GM23338 (cell line): ENCODE results near the gene NTNG2. TPM values are rescaled to one million over a fixed set of nuclear protein-coding genes. Genes with fewer than 3 reads are reported as not detected.

Source experiments
- ATAC-seq: fragments of 200-7000 bp; cut with Tn5 transposase; 3 replicates; pipeline ENCODE4 v1.9.1; 2020
- DNase-seq: peaks from one replicate; pipeline ENCODE4 v3.0.0-alpha.2; 2015; ENCODE audit warnings: low spot score
- H2AFZ ChIP-seq: fragments of 200-600 bp; sonication (generic); 2 replicates; pipeline ENCODE4 v1.8.0; 2016; ENCODE audit warnings: antibody characterized with exemption, mild to moderate bottlenecking, moderate library complexity
- H3F3A ChIP-seq: fragments of 200-600 bp; sonication (generic); replicated peaks from 2 replicates; pipeline ENCODE4 v1.8.0; 2017; ENCODE audit warnings: antibody characterized with exemption, mixed run types, low read depth
- H3K27ac ChIP-seq: fragments of 200-600 bp; sonication (generic); 2 replicates; pipeline ENCODE4 v1.6.1; 2016; ENCODE audit warnings: low read depth
- H3K27me3 ChIP-seq: fragments of 200-600 bp; sonication (generic); 2 replicates; pipeline ENCODE4 v1.8.0; 2016; ENCODE audit warnings: mild to moderate bottlenecking, mixed run types, moderate library complexity; ENCODE audit not compliant: insufficient read depth
- H3K36me3 ChIP-seq: fragments of 200-600 bp; sonication (generic); 2 replicates; pipeline ENCODE4 v1.8.0; 2016; ENCODE audit warnings: mild to moderate bottlenecking; ENCODE audit not compliant: insufficient read depth
- H3K4me1 ChIP-seq: fragments of 200-600 bp; sonication (generic); 2 replicates; pipeline ENCODE4 v1.8.0; 2016; ENCODE audit warnings: mild to moderate bottlenecking, moderate library complexity; ENCODE audit not compliant: insufficient read depth
- H3K4me2 ChIP-seq: fragments of 200-600 bp; sonication (generic); 2 replicates; pipeline ENCODE4 v1.7.1; 2017; ENCODE audit warnings: mixed run types
- H3K4me3 ChIP-seq: fragments of 200-600 bp; sonication (generic); 2 replicates; pipeline ENCODE4 v1.6.1; 2016; ENCODE audit warnings: mixed run types
- H3K79me2 ChIP-seq: fragments of 200-600 bp; sonication (generic); replicated peaks from 2 replicates; pipeline ENCODE4 v1.8.0; 2017; ENCODE audit warnings: mild to moderate bottlenecking; ENCODE audit not compliant: insufficient read depth
- H3K9me2 ChIP-seq: fragments of 200-600 bp; sonication (generic); 2 replicates; pipeline ENCODE4 v1.8.0; 2017; ENCODE audit not compliant: insufficient read depth
- H4K20me1 ChIP-seq: fragments of 200-600 bp; sonication (generic); replicated peaks from 2 replicates; pipeline ENCODE4 v1.8.0; 2017; ENCODE audit warnings: mild to moderate bottlenecking; ENCODE audit not compliant: insufficient read depth
- H3K27ac Mint-ChIP-seq: 2 replicates; pipeline ENCODE4 v1.8.0; 2020; ENCODE audit warnings: inconsistent platforms, mild to moderate bottlenecking, moderate library complexity, mixed read lengths
- H3K27me3 Mint-ChIP-seq: 3 replicates; pipeline ENCODE4 v1.8.0; 2022; ENCODE audit warnings: low read depth, mild to moderate bottlenecking, moderate library complexity, mixed read lengths, inconsistent platforms; ENCODE audit not compliant: insufficient read depth, poor library complexity
- H3K36me3 Mint-ChIP-seq: 3 replicates; pipeline ENCODE4 v1.8.0; 2021; ENCODE audit warnings: low read depth, mild to moderate bottlenecking, inconsistent platforms, moderate library complexity, mixed read lengths
- H3K4me1 Mint-ChIP-seq: 3 replicates; pipeline ENCODE4 v1.8.0; 2020; ENCODE audit warnings: mild to moderate bottlenecking, inconsistent platforms, mixed read lengths
- H3K4me3 Mint-ChIP-seq: 3 replicates; pipeline ENCODE4 v1.8.0; 2021; ENCODE audit warnings: moderate library complexity, mild to moderate bottlenecking, inconsistent platforms, mixed read lengths
- H3K9me3 Mint-ChIP-seq: 3 replicates; pipeline ENCODE4 v1.8.0; 2020; ENCODE audit warnings: moderate library complexity, mild to moderate bottlenecking, inconsistent platforms, mixed read lengths
- CREB1 ChIP-seq: fragments of 250-450 bp; sonication (Bioruptor Pico); IDR thresholded peaks from 2 replicates; pipeline ENCODE4 v1.5.0; 2020; ENCODE audit warnings: low read depth, mild to moderate bottlenecking, moderate library complexity
- EZH2 ChIP-seq: fragments of 200-600 bp; sonication (generic); IDR thresholded peaks from one replicate; pipeline ENCODE4 v1.8.0; 2017; ENCODE audit warnings: antibody characterized with exemption, mild to moderate bottlenecking, low read depth; ENCODE audit not compliant: unreplicated experiment
- EZH2phosphoT487 ChIP-seq: fragments of 200-600 bp; sonication (generic); IDR thresholded peaks from one replicate; pipeline ENCODE4 v1.8.1; 2018; ENCODE audit warnings: antibody characterized with exemption; ENCODE audit not compliant: unreplicated experiment
- JUNB ChIP-seq: IDR thresholded peaks from one replicate; pipeline ENCODE4 v1.6.1; 2016; ENCODE audit warnings: antibody characterized with exemption; ENCODE audit not compliant: unreplicated experiment
- NANOG ChIP-seq: IDR thresholded peaks from 2 replicates; pipeline ENCODE4 v1.6.1; 2016; ENCODE audit warnings: antibody characterized with exemption, borderline replicate concordance
- POLR2AphosphoS5 ChIP-seq: IDR thresholded peaks from 2 replicates; pipeline ENCODE4 v1.6.1; 2016; ENCODE audit warnings: antibody characterized with exemption, low read depth
- STAT1 ChIP-seq: IDR thresholded peaks from one replicate; pipeline ENCODE4 v1.6.1; 2016; ENCODE audit warnings: antibody characterized with exemption; ENCODE audit not compliant: unreplicated experiment
- ZNF114 ChIP-seq: fragments of 250-450 bp; sonication (Bioruptor Pico); IDR thresholded peaks from 2 replicates; pipeline ENCODE4 v1.5.0; 2020; ENCODE audit warnings: mild to moderate bottlenecking, moderate library complexity
- ZNF331 ChIP-seq: fragments of 250-450 bp; sonication (Bioruptor Pico); IDR thresholded peaks from 2 replicates; pipeline ENCODE4 v1.5.0; 2020; ENCODE audit warnings: low read depth, mild to moderate bottlenecking, moderate library complexity
- polyA plus RNA-seq: library from polyadenylated mRNA; unstranded; fragments of >200 nt; fragmentation: Nextera tagmentation; extraction: Ambion mirVana; gene quantifications from 2 replicates; pipeline ENCODE4 v1.2.1, GENCODE V29; 2016
- total RNA-seq: library from RNA; depleted of rRNA; stranded (reverse); fragments of >200 nt; shearing (Covaris generic); gene quantifications from 2 replicates; pipeline ENCODE4 v1.2.3, GENCODE V29; 2014
- TF ChIP-seq, protein P1 (sequence below): IDR thresholded peaks from 2 replicates; pipeline ENCODE4 v1.6.1; 2016; ENCODE audit warnings: antibody characterized with exemption
- TF ChIP-seq, protein P2 (sequence below): fragments of 250-450 bp; sonication (Bioruptor Pico); IDR thresholded peaks from 2 replicates; pipeline ENCODE4 v1.5.0; 2020; ENCODE audit warnings: mild to moderate bottlenecking, moderate library complexity
- TF ChIP-seq, protein P3 (sequence below): IDR thresholded peaks from one replicate; pipeline ENCODE4 v1.6.1; 2018; ENCODE audit warnings: antibody characterized with exemption; ENCODE audit not compliant: unreplicated experiment

The NTNG2 gene
- total and polyA plus RNA-seq, 2 experiments from 2014 or later: 0.99 to 1.7 TPM

DNA sequence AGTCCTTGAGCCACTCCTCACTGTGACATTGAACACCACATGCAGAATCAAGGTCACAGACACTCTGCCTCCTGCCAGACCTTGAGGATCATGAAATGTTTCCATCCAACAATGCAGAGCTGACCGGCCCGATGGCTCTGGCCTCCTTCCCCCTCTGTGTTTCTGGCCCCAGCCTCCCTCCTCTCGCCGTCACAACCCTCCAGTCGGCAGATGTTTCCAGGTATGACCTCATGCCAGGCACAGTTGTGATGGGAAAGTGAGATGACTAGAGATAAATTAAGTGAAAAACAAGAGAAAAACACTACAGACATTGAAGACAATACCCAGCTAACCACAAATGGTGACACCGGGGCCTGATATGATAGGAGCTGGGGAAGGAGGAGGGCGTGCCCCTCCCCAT is 9.8 kb downstream of the NTNG2 start (continued):
- TF ChIP-seq POLR2AphosphoS5 (no peak), ZNF331 (CRISPR knock-in tag) (no peak), ZNF114 (CRISPR knock-in tag) (no peak)
- TF ChIP-seq, protein P1, sequence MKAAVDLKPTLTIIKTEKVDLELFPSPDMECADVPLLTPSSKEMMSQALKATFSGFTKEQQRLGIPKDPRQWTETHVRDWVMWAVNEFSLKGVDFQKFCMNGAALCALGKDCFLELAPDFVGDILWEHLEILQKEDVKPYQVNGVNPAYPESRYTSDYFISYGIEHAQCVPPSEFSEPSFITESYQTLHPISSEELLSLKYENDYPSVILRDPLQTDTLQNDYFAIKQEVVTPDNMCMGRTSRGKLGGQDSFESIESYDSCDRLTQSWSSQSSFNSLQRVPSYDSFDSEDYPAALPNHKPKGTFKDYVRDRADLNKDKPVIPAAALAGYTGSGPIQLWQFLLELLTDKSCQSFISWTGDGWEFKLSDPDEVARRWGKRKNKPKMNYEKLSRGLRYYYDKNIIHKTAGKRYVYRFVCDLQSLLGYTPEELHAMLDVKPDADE: no peak
- TF ChIP-seq, protein P2, sequence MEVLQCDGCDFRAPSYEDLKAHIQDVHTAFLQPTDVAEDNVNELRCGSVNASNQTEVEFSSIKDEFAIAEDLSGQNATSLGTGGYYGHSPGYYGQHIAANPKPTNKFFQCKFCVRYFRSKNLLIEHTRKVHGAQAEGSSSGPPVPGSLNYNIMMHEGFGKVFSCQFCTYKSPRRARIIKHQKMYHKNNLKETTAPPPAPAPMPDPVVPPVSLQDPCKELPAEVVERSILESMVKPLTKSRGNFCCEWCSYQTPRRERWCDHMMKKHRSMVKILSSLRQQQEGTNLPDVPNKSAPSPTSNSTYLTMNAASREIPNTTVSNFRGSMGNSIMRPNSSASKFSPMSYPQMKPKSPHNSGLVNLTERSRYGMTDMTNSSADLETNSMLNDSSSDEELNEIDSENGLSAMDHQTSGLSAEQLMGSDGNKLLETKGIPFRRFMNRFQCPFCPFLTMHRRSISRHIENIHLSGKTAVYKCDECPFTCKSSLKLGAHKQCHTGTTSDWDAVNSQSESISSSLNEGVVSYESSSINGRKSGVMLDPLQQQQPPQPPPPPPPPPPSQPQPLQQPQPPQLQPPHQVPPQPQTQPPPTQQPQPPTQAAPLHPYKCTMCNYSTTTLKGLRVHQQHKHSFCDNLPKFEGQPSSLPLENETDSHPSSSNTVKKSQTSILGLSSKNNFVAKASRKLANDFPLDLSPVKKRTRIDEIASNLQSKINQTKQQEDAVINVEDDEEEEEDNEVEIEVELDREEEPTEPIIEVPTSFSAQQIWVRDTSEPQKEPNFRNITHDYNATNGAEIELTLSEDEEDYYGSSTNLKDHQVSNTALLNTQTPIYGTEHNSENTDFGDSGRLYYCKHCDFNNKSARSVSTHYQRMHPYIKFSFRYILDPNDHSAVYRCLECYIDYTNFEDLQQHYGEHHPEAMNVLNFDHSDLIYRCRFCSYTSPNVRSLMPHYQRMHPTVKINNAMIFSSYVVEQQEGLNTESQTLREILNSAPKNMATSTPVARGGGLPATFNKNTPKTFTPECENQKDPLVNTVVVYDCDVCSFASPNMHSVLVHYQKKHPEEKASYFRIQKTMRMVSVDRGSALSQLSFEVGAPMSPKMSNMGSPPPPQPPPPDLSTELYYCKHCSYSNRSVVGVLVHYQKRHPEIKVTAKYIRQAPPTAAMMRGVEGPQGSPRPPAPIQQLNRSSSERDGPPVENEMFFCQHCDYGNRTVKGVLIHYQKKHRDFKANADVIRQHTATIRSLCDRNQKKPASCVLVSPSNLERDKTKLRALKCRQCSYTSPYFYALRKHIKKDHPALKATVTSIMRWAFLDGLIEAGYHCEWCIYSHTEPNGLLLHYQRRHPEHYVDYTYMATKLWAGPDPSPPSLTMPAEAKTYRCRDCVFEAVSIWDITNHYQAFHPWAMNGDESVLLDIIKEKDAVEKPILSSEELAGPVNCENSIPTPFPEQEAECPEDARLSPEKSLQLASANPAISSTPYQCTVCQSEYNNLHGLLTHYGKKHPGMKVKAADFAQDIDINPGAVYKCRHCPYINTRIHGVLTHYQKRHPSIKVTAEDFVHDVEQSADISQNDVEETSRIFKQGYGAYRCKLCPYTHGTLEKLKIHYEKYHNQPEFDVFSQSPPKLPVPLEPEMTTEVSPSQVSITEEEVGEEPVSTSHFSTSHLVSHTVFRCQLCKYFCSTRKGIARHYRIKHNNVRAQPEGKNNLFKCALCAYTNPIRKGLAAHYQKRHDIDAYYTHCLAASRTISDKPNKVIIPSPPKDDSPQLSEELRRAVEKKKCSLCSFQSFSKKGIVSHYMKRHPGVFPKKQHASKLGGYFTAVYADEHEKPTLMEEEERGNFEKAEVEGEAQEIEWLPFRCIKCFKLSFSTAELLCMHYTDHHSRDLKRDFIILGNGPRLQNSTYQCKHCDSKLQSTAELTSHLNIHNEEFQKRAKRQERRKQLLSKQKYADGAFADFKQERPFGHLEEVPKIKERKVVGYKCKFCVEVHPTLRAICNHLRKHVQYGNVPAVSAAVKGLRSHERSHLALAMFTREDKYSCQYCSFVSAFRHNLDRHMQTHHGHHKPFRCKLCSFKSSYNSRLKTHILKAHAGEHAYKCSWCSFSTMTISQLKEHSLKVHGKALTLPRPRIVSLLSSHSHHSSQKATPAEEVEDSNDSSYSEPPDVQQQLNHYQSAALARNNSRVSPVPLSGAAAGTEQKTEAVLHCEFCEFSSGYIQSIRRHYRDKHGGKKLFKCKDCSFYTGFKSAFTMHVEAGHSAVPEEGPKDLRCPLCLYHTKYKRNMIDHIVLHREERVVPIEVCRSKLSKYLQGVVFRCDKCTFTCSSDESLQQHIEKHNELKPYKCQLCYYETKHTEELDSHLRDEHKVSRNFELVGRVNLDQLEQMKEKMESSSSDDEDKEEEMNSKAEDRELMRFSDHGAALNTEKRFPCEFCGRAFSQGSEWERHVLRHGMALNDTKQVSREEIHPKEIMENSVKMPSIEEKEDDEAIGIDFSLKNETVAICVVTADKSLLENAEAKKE (CRISPR knock-in tag): no peak

DNA sequence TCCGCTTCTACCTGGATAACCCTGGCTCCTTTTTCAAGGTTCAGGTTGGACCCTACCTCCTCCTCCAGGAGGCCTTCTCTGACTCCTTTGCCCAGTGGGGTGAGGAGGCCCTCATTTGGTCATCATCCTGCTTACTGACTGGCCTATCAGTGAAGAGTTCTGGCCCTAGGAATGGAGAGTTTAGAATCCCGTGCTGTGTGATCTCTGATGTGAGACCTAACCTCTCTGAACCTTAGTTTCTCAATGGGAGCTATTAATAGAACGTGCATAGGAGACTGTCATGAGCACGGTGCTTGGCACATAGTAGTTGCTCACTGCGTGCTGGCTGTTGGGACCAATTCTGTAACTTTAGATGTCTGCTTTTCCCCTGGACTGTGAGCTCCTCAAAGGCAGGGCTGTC is 10.3 kb downstream of the NTNG2 start:
- H3K27ac ChIP-seq: no peak overlapping the region
- H3K4me3 ChIP-seq: no peak overlapping the region
- Mint-ChIP-seq H3K4me1 (peaks cover 16% of the 10 kb centered on the region), H3K4me3 (no peak overlapping the region), H3K9me3 (peaks cover 2% of the 10 kb centered on the region; the same call in 1 of the 3 replicates), H3K27ac (no peak overlapping the region), H3K36me3 (no peaks in the 10 kb centered on the region; the same call in 2 of the 3 replicates), H3K27me3 (peaks cover 14% of the 10 kb centered on the region)
- no peaks in the 10 kb centered on the region for H3F3A ChIP-seq
- no peaks in the 10 kb centered on the region for H3K79me2 ChIP-seq
- H3K36me3 ChIP-seq: no peaks in the 10 kb centered on the region
- no peaks in the 10 kb centered on the region for H3K4me1 ChIP-seq
- H3K27me3 ChIP-seq: no peaks in the 10 kb centered on the region
- no peaks in the 10 kb centered on the region for H4K20me1 ChIP-seq
- H3K4me2 ChIP-seq: no peak overlapping the region
- H3K9me2 ChIP-seq: no peaks in the 10 kb centered on the region; the same call in 1 of the 2 replicates
- DNase-seq (no peak), ATAC-seq (no peak)
- H2AFZ ChIP-seq: no peak overlapping the region
- TF ChIP-seq POLR2AphosphoS5: no peak
- TF ChIP-seq ZNF114 (CRISPR knock-in tag): no peak
- TF ChIP-seq JUNB: no peak
- no peak for TF ChIP-seq CREB1
- no peak for TF ChIP-seq NANOG
- TF ChIP-seq, protein P1: no peak
- no peak for TF ChIP-seq STAT1
- no peak for TF ChIP-seq ZNF331 (CRISPR knock-in tag)
- TF ChIP-seq EZH2: no peak
- TF ChIP-seq, protein P3, sequence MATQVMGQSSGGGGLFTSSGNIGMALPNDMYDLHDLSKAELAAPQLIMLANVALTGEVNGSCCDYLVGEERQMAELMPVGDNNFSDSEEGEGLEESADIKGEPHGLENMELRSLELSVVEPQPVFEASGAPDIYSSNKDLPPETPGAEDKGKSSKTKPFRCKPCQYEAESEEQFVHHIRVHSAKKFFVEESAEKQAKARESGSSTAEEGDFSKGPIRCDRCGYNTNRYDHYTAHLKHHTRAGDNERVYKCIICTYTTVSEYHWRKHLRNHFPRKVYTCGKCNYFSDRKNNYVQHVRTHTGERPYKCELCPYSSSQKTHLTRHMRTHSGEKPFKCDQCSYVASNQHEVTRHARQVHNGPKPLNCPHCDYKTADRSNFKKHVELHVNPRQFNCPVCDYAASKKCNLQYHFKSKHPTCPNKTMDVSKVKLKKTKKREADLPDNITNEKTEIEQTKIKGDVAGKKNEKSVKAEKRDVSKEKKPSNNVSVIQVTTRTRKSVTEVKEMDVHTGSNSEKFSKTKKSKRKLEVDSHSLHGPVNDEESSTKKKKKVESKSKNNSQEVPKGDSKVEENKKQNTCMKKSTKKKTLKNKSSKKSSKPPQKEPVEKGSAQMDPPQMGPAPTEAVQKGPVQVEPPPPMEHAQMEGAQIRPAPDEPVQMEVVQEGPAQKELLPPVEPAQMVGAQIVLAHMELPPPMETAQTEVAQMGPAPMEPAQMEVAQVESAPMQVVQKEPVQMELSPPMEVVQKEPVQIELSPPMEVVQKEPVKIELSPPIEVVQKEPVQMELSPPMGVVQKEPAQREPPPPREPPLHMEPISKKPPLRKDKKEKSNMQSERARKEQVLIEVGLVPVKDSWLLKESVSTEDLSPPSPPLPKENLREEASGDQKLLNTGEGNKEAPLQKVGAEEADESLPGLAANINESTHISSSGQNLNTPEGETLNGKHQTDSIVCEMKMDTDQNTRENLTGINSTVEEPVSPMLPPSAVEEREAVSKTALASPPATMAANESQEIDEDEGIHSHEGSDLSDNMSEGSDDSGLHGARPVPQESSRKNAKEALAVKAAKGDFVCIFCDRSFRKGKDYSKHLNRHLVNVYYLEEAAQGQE: no peak
- no peak for TF ChIP-seq EZH2phosphoT487
